GM19328 (cell line): ENCODE results near the gene OSTN.

Experiments used
- ATAC-seq: cut with Tn5 transposase; IDR thresholded peaks from one replicate; pipeline ENCODE4 v1.9.1; 2021; ENCODE audit warnings: mild to moderate bottlenecking, moderate library complexity; ENCODE audit not compliant: unreplicated experiment

The OSTN gene

GRCh38 chr3:191303596-191303995 is 104.6 kb downstream of the OSTN start:
- ATAC-seq = no peak

GRCh38 chr3:191306428-191306827 is 107.4 kb downstream of the OSTN start:
- ATAC-seq = no peak

GRCh38 chr3:191307341-191307740 is 108.3 kb downstream of the OSTN start:
- ATAC-seq = no peak

GRCh38 chr3:191313296-191313695 is 114.3 kb downstream of the OSTN start:
- no peak for ATAC-seq

GRCh38 chr3:191314109-191314728 is 115.2 kb downstream of the OSTN start:
- no peak for ATAC-seq
